HG03354 (cell line): ENCODE results near the gene IPO5.
"Not testable (repeated sequence)": the region's sequence is repeated elsewhere in the genome, so short reads cannot be mapped to it uniquely, and the experiment has no call there.

ENCODE experiments used
- ATAC-seq: cut with Tn5 transposase; IDR thresholded peaks from one replicate; pipeline ENCODE4 v1.9.1; 2021; ENCODE audit warnings: mild to moderate bottlenecking; ENCODE audit not compliant: unreplicated experiment, poor library complexity, severe bottlenecking

IPO5 gene

GRCh38 chr13:98047785-98048184 is 94.3 kb downstream of the IPO5 start:
- ATAC-seq, result not testable (repeated sequence)

GRCh38 chr13:98048265-98048664 is 94.8 kb downstream of the IPO5 start:
- ATAC-seq, result no peak

GRCh38 chr13:98050041-98050466 is 96.6 kb downstream of the IPO5 start:
- ATAC-seq, result no peak

GRCh38 chr13:98052412-98052811 is 98.9 kb downstream of the IPO5 start:
- ATAC-seq, result no peak

GRCh38 chr13:98054301-98054700 is 100.8 kb downstream of the IPO5 start:
- no peak for ATAC-seq

GRCh38 chr13:98055623-98056022 is 102.1 kb downstream of the IPO5 start:
- ATAC-seq, result no peak

GRCh38 chr13:98056839-98057410 is 103.5 kb downstream of the IPO5 start:
- no peak for ATAC-seq

- no peak for ATAC-seq
These were observed 105.8 kb downstream of the IPO5 start for GRCh38 chr13:98059276-98059675.

- ATAC-seq, result no peak
These were observed 106.8 kb downstream of the IPO5 start for GRCh38 chr13:98060282-98060681.

GRCh38 chr13:98065468-98065867 is 112.0 kb downstream of the IPO5 start:
- no peak for ATAC-seq

GRCh38 chr13:98066636-98067035 is 113.2 kb downstream of the IPO5 start:
- no peak for ATAC-seq

GRCh38 chr13:98068521-98068920 is 115.0 kb downstream of the IPO5 start:
- no peak for ATAC-seq

GRCh38 chr13:98069985-98070384 is 116.5 kb downstream of the IPO5 start:
- no peak for ATAC-seq

GRCh38 chr13:98071316-98071715 is 117.8 kb downstream of the IPO5 start:
- no peak for ATAC-seq

GRCh38 chr13:98072476-98072875 is 119.0 kb downstream of the IPO5 start:
- no peak for ATAC-seq
